GM21528 (cell line): Measurements from ENCODE around the gene ZNF652.
A peak's percentile ranks its signal among the peaks of the same experiment; 100 is the strongest.
"Not testable (repeated sequence)": the region's sequence is repeated elsewhere in the genome, so short reads cannot be mapped to it uniquely, and the experiment has no call there.

ENCODE experiments used
- ATAC-seq: cut with Tn5 transposase; IDR thresholded peaks from one replicate; pipeline ENCODE4 v1.9.1; 2021; ENCODE audit warnings: mild to moderate bottlenecking, moderate library complexity; ENCODE audit not compliant: unreplicated experiment, low FRiP score

ZNF652 gene

GRCh38 chr17:49361902-49362722 lies at the start of gene ZNF652:
Gene ZNF652, minus strand, starts transcription at chr17:49362250. Its CDS starts 44,525 bp downstream, at chr17:49317725.
- ATAC-seq, result peak; percentile 52

GRCh38 chr17:49409066-49409465 lies 47.0 kb upstream of the ZNF652 start:
- ATAC-seq, result no peak

GRCh38 chr17:49407981-49408501 lies 46.0 kb upstream of the ZNF652 start:
- no peak for ATAC-seq

GRCh38 chr17:49407086-49407485 lies 45.0 kb upstream of the ZNF652 start:
- no peak for ATAC-seq

- no peak for ATAC-seq
Observed at GRCh38 chr17:49406421-49407061, 44.5 kb upstream of the ZNF652 start.

- no peak for ATAC-seq
Observed at GRCh38 chr17:49404906-49405305, 42.9 kb upstream of the ZNF652 start.

- ATAC-seq, result no peak
Observed at GRCh38 chr17:49404361-49404760, 42.3 kb upstream of the ZNF652 start.

- no peak for ATAC-seq
Observed at GRCh38 chr17:49403514-49404289, 41.7 kb upstream of the ZNF652 start.

- ATAC-seq, result no peak
Observed at GRCh38 chr17:49402706-49403105, 40.7 kb upstream of the ZNF652 start.

- no peak for ATAC-seq
Observed at GRCh38 chr17:49401971-49402611, 40.0 kb upstream of the ZNF652 start.

GRCh38 chr17:49399995-49400394 lies 37.9 kb upstream of the ZNF652 start:
- ATAC-seq, result no peak

- no peak for ATAC-seq
Observed at GRCh38 chr17:49397586-49397985, 35.5 kb upstream of the ZNF652 start.

- ATAC-seq, result no peak
Observed at GRCh38 chr17:49393491-49394255, 31.6 kb upstream of the ZNF652 start.

- ATAC-seq, result no peak
Observed at GRCh38 chr17:49390548-49391324, 28.7 kb upstream of the ZNF652 start.

- ATAC-seq, result not testable (repeated sequence)
Observed at GRCh38 chr17:49389514-49390347, 27.7 kb upstream of the ZNF652 start.

- ATAC-seq, result no peak
Observed at GRCh38 chr17:49388692-49389513, 26.9 kb upstream of the ZNF652 start.

GRCh38 chr17:49388290-49388640 lies 26.2 kb upstream of the ZNF652 start:
- no peak for ATAC-seq
